Loucy (cell line): ENCODE data around the gene LCN12.

Experiments
- H2AFZ ChIP-seq: fragments of 200-600 bp; sonication (generic); 2 replicates; pipeline ENCODE4 v1.6.0; 2016; ENCODE audit warnings: antibody characterized with exemption, mild to moderate bottlenecking, low read length, moderate library complexity
- H3F3A ChIP-seq: fragments of 200-600 bp; 2 replicates; pipeline ENCODE4 v1.6.0; 2016; ENCODE audit warnings: antibody characterized with exemption, low read depth, mild to moderate bottlenecking
- H3K27me3 ChIP-seq: fragments of 200-600 bp; sonication (generic); 2 replicates; pipeline ENCODE4 v1.6.1; 2014; ENCODE audit warnings: low read length, mild to moderate bottlenecking; ENCODE audit not compliant: insufficient read depth, poor library complexity, severe bottlenecking
- H3K36me3 ChIP-seq: fragments of 200-600 bp; sonication (generic); 2 replicates; pipeline ENCODE4 v1.6.1; 2016; ENCODE audit warnings: low read length; ENCODE audit not compliant: insufficient read depth
- H3K4me1 ChIP-seq: fragments of 200-600 bp; sonication (generic); 2 replicates; pipeline ENCODE4 v1.5.1; 2014; ENCODE audit warnings: low read length, mild to moderate bottlenecking; ENCODE audit not compliant: insufficient read depth, poor library complexity, severe bottlenecking
- H3K4me2 ChIP-seq: fragments of 200-600 bp; sonication (generic); 2 replicates; pipeline ENCODE4 v1.6.0; 2014; ENCODE audit warnings: antibody characterized with exemption, low read length, low read depth, mild to moderate bottlenecking; ENCODE audit not compliant: poor library complexity, severe bottlenecking
- H3K4me3 ChIP-seq: fragments of 200-600 bp; sonication (generic); 2 replicates; pipeline ENCODE4 v1.5.1; 2014; ENCODE audit warnings: low read length, mild to moderate bottlenecking, mixed read lengths; ENCODE audit not compliant: poor library complexity, severe bottlenecking
- H3K79me2 ChIP-seq: fragments of 200-600 bp; sonication (generic); 2 replicates; pipeline ENCODE4 v1.6.1; 2014; ENCODE audit warnings: low read length; ENCODE audit not compliant: insufficient read depth
- H3K9ac ChIP-seq: fragments of 200-600 bp; sonication (generic); 2 replicates; pipeline ENCODE4 v1.6.0; 2014; ENCODE audit warnings: mild to moderate bottlenecking, low read depth, low read length, moderate library complexity; ENCODE audit not compliant: poor library complexity, severe bottlenecking
- H3K9me2 ChIP-seq: fragments of 200-600 bp; sonication (generic); replicated peaks from 2 replicates; pipeline ENCODE4 v1.6.1; 2016; ENCODE audit warnings: low read depth, low read length, mixed read lengths
- H3K9me3 ChIP-seq: fragments of 200-600 bp; sonication (generic); 2 replicates; pipeline ENCODE4 v1.6.1; 2014; ENCODE audit warnings: mild to moderate bottlenecking, antibody characterized with exemption, low read length, low read depth; ENCODE audit not compliant: insufficient read depth
- H4K20me1 ChIP-seq: fragments of 200-600 bp; sonication (generic); 2 replicates; pipeline ENCODE4 v1.6.0; 2014; ENCODE audit warnings: antibody characterized with exemption, low read length, mild to moderate bottlenecking; ENCODE audit not compliant: insufficient read depth, poor library complexity, severe bottlenecking
- CTCF ChIP-seq: fragments of 200-600 bp; sonication (generic); conservative IDR thresholded peaks from 2 replicates; pipeline ENCODE4 v1.5.1; 2014; ENCODE audit warnings: mild to moderate bottlenecking, antibody characterized with exemption, low read length
- EZH2phosphoT487 ChIP-seq: fragments of 200-600 bp; IDR thresholded peaks from 2 replicates; pipeline ENCODE4 v1.6.1; 2018; ENCODE audit warnings: antibody characterized with exemption, mild to moderate bottlenecking, moderate library complexity, borderline replicate concordance

LCN12 gene

GRCh38 chr9:136960212-136960937, 8.3 kb downstream of the LCN12 start:
- H3F3A ChIP-seq = no peaks in the 10 kb centered on the region
- no peak overlapping the region for H2AFZ ChIP-seq
- H3K36me3 ChIP-seq = no peaks in the 10 kb centered on the region
- H3K9me2 ChIP-seq = no peaks in the 10 kb centered on the region
- no peak overlapping the region for H3K9ac ChIP-seq
- H3K27me3 ChIP-seq = no peaks in the 10 kb centered on the region
- no peaks in the 10 kb centered on the region for H3K4me1 ChIP-seq
- TF ChIP-seq EZH2phosphoT487 (no peak), CTCF (no peak)
- H3K4me2 ChIP-seq = no peak overlapping the region
- H4K20me1 ChIP-seq = no peaks in the 10 kb centered on the region
- H3K9me3 ChIP-seq = no peaks in the 10 kb centered on the region
- H3K4me3 ChIP-seq = no peak overlapping the region
- no peaks in the 10 kb centered on the region for H3K79me2 ChIP-seq

DNA sequence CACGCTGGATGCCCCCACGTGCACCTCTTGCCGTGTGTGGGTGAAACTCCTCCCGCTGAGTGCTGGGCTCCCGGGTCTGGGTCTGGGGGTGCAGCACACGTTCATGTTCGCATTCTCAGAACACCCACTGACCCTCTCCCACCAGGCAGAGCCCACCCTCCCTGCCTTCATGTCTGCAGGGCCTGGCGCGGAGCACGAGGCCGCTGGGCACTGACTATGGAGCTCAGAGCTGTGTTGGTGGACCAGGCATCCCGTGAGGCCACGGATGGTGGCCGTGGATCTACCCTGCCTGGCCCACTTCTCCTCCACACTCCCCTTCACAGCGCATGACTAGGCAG, 8.8 kb downstream of the LCN12 start:
- H3K4me2 ChIP-seq = no peak overlapping the region

GRCh38 chr9:136961279-136962065, 9.4 kb downstream of the LCN12 start:
- no peaks in the 10 kb centered on the region for H4K20me1 ChIP-seq
- no peaks in the 10 kb centered on the region for H3K36me3 ChIP-seq
- TF ChIP-seq EZH2phosphoT487 = no peak
- no peak overlapping the region for H2AFZ ChIP-seq
- H3K9me3 ChIP-seq = no peaks in the 10 kb centered on the region
- H3K9me2 ChIP-seq = no peaks in the 10 kb centered on the region
- no peaks in the 10 kb centered on the region for H3K27me3 ChIP-seq
- no peak overlapping the region for H3K9ac ChIP-seq
- H3F3A ChIP-seq = no peaks in the 10 kb centered on the region
- H3K4me3 ChIP-seq = no peak overlapping the region
- H3K4me1 ChIP-seq = peaks cover 9% of the 10 kb centered on the region
- H3K4me2 ChIP-seq = no peak overlapping the region
- H3K79me2 ChIP-seq = no peaks in the 10 kb centered on the region

More for the DNA sequence above, 8.8 kb downstream of the LCN12 start:
- H3K9me2 ChIP-seq = no peaks in the 10 kb centered on the region
- no peaks in the 10 kb centered on the region for H3K9me3 ChIP-seq
- H3K4me1 ChIP-seq = peaks cover 5% of the 10 kb centered on the region
- no peaks in the 10 kb centered on the region for H3K79me2 ChIP-seq
- H4K20me1 ChIP-seq = no peaks in the 10 kb centered on the region
- H3K4me3 ChIP-seq = no peak overlapping the region
- H3K27me3 ChIP-seq = no peaks in the 10 kb centered on the region
- no peaks in the 10 kb centered on the region for H3F3A ChIP-seq
- no peak for TF ChIP-seq EZH2phosphoT487
- no peak for TF ChIP-seq CTCF
- no peaks in the 10 kb centered on the region for H3K36me3 ChIP-seq
- H3K9ac ChIP-seq = no peak overlapping the region
- H2AFZ ChIP-seq = no peak overlapping the region
